ENCODE results near the gene GATB. TPM values are rescaled to one million over a fixed set of nuclear protein-coding genes. Genes with fewer than 3 reads are reported as not detected.

The GATB gene
- total RNA-seq, 1 experiment from 2014 or later, result 21.2 TPM

DNA sequence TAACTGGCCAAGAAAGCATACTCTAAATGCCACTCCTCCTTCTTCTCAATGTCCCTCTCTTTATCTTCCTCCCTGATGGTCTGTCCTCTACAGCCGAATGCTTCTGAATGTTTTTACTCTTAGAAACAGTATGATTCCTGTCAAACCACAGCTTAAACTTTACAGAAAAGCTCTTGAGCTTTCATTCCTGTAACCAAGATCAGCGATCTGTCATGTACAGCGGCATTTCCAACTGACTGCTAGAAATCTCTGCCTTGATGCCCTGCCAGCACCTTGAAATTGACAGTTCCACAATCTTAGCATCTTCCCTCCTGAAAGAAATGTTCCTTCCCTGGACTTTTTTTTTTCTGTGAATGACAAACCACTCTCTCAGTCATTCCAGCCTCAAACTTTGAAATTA, 11.5 kb upstream of the GATB start:
- Histone ChIP-seq H2AK5ac (ENCODE audit: insufficient read length, low read length) (no peak overlapping the region), H2BK15ac (ENCODE audit: low read depth, low read length) (no peak overlapping the region), H3K27ac (ENCODE audit: insufficient read length, low read depth, low read length) (no peak overlapping the region), H4K91ac (ENCODE audit: insufficient read length, low read depth, low read length) (no peak overlapping the region), H3K14ac (ENCODE audit: insufficient read depth, low read length) (no peak overlapping the region), H4K5ac (ENCODE audit: insufficient read length, low read depth, low read length) (no peak overlapping the region), H2AFZ (ENCODE audit: low read length) (no peak overlapping the region), H3K18ac (ENCODE audit: insufficient read length, low read depth, low read length) (no peak overlapping the region), H3K4me2 (ENCODE audit: insufficient read depth, insufficient read length, low read length) (no peak overlapping the region), H2BK120ac (ENCODE audit: low read depth, low read length, poor library complexity, severe bottlenecking) (no peak overlapping the region), H3K56ac (ENCODE audit: insufficient read length, low read depth, low read length) (no peak overlapping the region), H2BK20ac (ENCODE audit: low read depth, low read length, poor library complexity, severe bottlenecking) (no peak overlapping the region), H3K79me2 (ENCODE audit: insufficient read depth, low read length) (no peaks in the 10 kb centered on the region), H2BK12ac (ENCODE audit: insufficient read length, low read depth, low read length) (no peak overlapping the region), H3K4ac (ENCODE audit: low read depth, low read length) (no peak overlapping the region), H3K9me3 (ENCODE audit: control insufficient read depth, low read depth, low read length) (peaks cover 5% of the 10 kb centered on the region), H3K23me2 (ENCODE audit: insufficient read length, low read depth, low read length, poor library complexity, severe bottlenecking) (no peaks in the 10 kb centered on the region), H3K4me1 (ENCODE audit: insufficient read depth, low read length) (no peaks in the 10 kb centered on the region), H4K20me1 (ENCODE audit: control insufficient read depth, insufficient read depth, insufficient read length) (no peaks in the 10 kb centered on the region), H3K79me1 (ENCODE audit: insufficient read depth, low read depth, low read length, poor library complexity, severe bottlenecking) (no peaks in the 10 kb centered on the region), H4K8ac (replicated peaks; ENCODE audit: insufficient read length, low read depth, low read length) (no peak overlapping the region), H2BK5ac (ENCODE audit: insufficient read length, low read length) (no peak overlapping the region), H3K23ac (ENCODE audit: insufficient read length, low read depth, low read length) (no peak overlapping the region), H3T11ph (ENCODE audit: low read length) (no peak overlapping the region), H3K27me3 (ENCODE audit: insufficient read depth, low read length) (no peaks in the 10 kb centered on the region), H3K9ac (ENCODE audit: extremely low read depth, insufficient read length, low read length) (no peak overlapping the region)
- Mint-ChIP-seq H3K36me3 (ENCODE audit: insufficient read depth in 1 of 3, low read depth in 3 of 3) (peaks cover 15 to 41% (median 30%) of the 10 kb centered on the region in 3 experiments), H3K27me3 (ENCODE audit: low read depth) (no peaks in the 10 kb centered on the region), H3K4me3 (no peak overlapping the region), H3K9me3 (peaks cover 38 to 39% of the 10 kb centered on the region in 2 experiments), H3K27ac (no peak overlapping the region), H3K4me1 (peaks cover 16 to 17% of the 10 kb centered on the region in 2 experiments)
- TF ChIP-seq, protein P1, sequence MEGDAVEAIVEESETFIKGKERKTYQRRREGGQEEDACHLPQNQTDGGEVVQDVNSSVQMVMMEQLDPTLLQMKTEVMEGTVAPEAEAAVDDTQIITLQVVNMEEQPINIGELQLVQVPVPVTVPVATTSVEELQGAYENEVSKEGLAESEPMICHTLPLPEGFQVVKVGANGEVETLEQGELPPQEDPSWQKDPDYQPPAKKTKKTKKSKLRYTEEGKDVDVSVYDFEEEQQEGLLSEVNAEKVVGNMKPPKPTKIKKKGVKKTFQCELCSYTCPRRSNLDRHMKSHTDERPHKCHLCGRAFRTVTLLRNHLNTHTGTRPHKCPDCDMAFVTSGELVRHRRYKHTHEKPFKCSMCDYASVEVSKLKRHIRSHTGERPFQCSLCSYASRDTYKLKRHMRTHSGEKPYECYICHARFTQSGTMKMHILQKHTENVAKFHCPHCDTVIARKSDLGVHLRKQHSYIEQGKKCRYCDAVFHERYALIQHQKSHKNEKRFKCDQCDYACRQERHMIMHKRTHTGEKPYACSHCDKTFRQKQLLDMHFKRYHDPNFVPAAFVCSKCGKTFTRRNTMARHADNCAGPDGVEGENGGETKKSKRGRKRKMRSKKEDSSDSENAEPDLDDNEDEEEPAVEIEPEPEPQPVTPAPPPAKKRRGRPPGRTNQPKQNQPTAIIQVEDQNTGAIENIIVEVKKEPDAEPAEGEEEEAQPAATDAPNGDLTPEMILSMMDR (conservative IDR thresholded peaks at IDR 0.05), result no peak
- no CpG with 5 or more reads among the region's 3 CpGs for WGBS (ENCODE audit: extremely low coverage, insufficient read length, low lambda C conversion rate)
- DNase-seq, result no peak

Data from H9 (cell line).